GM10248 (cell line): Measurements from ENCODE around the gene DBF4.
A peak's percentile ranks its signal among the peaks of the same experiment; 100 is the strongest.

Source experiments
- CTCF ChIA-PET: fragments of 300-600 bp; sonication (Branson Sonifier 250); formaldehyde crosslinking; extraction: SDS; loops from one replicate; lab custom pipeline; 2021; ENCODE audit warnings: antibody characterized with exemption; lab: Yijun Ruan, JAX
- POLR2A ChIA-PET: fragments of 350-650 bp; sonication (Branson Sonifier 250); formaldehyde crosslinking; extraction: SDS; loops from one replicate; lab custom pipeline; 2020; ENCODE audit warnings: antibody characterized with exemption; lab: Yijun Ruan, JAX
- DNase-seq: peaks from one replicate; pipeline ENCODE4 v3.0.0; 2012; ENCODE audit errors: extremely low spot score
- CTCF ChIP-seq: IDR thresholded peaks from 2 replicates; pipeline ENCODE4 v1.5.1; 2012; ENCODE audit warnings: mild to moderate bottlenecking, low read depth; ENCODE audit errors: extremely low read depth, missing control alignments, control extremely low read depth

DBF4 gene

GRCh38 chr7:87874066-87874465, 2.2 kb upstream of the DBF4 start:
- DNase-seq = no peak
- ChIA-PET CTCF (no interaction called here), POLR2A (no interaction called here)
- no peak for TF ChIP-seq CTCF

- CTCF ChIA-PET = interaction anchor here (0.9 to 1.3 kb wide), 2 partner anchors 13 to 78 kb away, joined by 4 read pairs; no protein-coding TSS in a partner anchor
- POLR2A ChIA-PET = no interaction called here
- TF ChIP-seq CTCF = no peak
- no peak for DNase-seq
These were observed 898 bp upstream of the DBF4 start for GRCh38 chr7:87875151-87876039.

DNA sequence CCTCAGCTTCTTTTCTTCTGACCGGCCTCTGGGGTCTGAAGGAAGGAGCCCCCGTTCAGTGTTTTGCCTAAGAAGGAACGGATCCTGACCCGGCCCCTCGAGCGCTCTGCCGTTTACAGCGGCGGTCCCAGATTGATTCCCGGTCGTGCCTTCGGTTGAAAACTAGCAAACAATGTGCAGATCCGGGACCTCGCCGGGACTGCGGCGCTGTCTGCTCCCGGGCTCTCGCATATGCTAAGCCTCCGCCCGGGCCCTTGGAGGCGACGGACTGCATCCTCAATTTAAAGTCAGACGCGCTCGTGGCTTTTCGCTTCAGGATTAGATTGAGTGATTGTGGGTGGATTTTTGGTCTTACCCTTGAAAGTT, 559 bp downstream of the DBF4 start:
- ChIA-PET CTCF (no interaction called here), POLR2A (no interaction called here)
- TF ChIP-seq CTCF = no peak
- peak; percentile 40 for DNase-seq

GRCh38 chr7:87877366-87878040, 1.2 kb downstream of the DBF4 start:
- CTCF ChIA-PET = interaction anchor here (1.2 kb wide), 1 partner anchor 9 kb away, joined by 4 read pairs; no protein-coding TSS in a partner anchor
- DNase-seq = no peak
- POLR2A ChIA-PET = no interaction called here
- TF ChIP-seq CTCF = no peak

DNA sequence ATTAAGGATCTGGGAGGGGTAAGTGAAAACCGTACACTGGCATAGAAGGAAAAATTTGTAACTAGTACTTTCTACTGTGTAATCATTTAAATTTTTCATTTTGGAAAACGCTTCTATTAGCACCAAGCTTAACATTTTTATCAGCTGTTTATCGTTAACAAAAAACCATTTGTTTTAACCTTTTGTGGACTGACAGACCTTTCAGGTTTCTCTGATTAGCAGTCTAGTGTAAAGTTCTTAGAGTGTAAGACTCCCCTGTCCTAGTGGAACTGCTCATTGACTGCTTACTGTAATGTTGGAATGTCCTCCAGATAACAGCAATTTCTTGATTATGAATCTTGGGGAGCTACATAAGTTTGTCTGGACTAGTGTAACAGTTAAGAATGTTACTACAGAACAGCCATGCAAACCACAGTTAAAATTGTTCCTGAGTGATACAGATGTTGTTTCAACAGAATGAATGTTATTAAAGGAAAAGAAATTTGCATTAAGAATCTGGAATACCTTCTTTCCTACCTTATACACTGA, 2.0 kb downstream of the DBF4 start:
- no peak for DNase-seq
- POLR2A ChIA-PET = no interaction called here
- TF ChIP-seq CTCF = no peak
- CTCF ChIA-PET = interaction anchor here (1.2 kb wide), 1 partner anchor 8 kb away, joined by 4 read pairs; no protein-coding TSS in a partner anchor

- DNase-seq = no peak
- POLR2A ChIA-PET = no interaction called here
- no peak for TF ChIP-seq CTCF
- CTCF ChIA-PET = interaction anchor here (1.3 to 1.4 kb wide), 2 partner anchors 15 to 85 kb away, joined by 3 read pairs; no protein-coding TSS in a partner anchor
These were observed 6.1 kb downstream of the DBF4 start for GRCh38 chr7:87882151-87882937.
